IPS-NIHi11 (cell line): ENCODE data around the gene ARSG.
A peak's percentile ranks its signal among the peaks of the same experiment; 100 is the strongest.
"Not testable (repeated sequence)": the region's sequence is repeated elsewhere in the genome, so short reads cannot be mapped to it uniquely, and the experiment has no call there.

ENCODE experiments used
- DNase-seq: peaks from one replicate; pipeline ENCODE4 v3.0.0; 2012; ENCODE audit warnings: mixed read lengths, low spot score

ARSG gene

DNA sequence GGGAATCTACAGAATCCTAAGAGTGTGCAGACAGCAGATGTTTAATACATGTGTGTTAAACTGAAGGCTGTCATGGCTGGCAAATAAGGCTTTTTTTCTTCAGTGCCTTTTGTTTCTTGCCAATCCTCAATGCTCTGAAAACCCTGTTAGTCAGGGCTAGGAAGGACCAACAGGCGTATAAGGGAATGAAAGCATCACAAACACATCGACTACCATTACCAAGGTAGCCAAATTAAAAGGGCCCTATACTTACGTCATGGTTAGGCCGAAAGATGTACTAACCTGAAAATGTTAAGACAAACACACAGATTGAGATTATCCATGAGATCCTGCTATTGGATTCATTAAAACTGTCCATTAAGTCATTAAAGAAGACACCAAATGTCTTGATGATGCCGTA, 13.5 kb upstream of the ARSG start:
- no peak for DNase-seq

GRCh38 chr17:68281965-68282364, 9.3 kb upstream of the ARSG start:
- not testable (repeated sequence) for DNase-seq

GRCh38 chr17:68288375-68288774, 2.9 kb upstream of the ARSG start:
- no peak for DNase-seq

DNA sequence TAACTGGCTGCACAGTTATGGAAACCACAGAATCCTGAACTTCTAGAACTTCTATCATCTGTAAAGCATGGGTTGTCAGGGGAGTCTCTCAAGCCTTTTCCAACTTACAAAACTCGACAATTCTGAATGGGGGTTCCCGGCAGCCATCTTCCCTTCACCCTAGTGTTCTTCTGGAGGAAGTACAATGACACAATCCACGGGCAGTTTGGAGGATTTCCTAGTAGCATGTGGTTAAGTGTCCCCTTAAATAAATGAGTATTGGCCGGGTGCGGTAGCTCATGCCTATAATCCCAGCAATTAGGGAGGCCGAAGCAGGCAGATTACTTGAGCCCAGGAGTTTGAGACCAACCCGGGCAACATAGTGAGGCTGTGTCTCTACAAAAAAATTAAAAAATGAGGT, 2.5 kb upstream of the ARSG start:
- no peak for DNase-seq

DNA sequence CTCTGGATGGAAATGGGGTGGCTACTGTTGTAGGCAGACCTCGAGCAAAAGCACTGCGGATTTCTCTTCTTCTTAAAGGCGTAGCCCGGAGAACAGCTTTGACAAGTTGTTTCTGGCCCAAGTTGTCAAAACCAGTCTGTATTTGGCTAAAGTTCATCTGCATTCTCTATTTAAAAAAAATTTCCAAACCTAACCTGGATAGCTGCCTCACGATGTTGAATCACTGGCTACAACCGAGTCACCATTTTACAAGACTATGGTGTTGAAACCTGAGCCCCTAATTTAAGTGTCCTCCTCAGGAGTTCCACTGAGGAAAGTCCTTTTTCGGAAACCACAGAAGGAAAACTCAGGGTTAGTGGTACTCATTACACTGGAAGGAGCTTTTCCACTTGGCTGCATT, 1.8 kb upstream of the ARSG start:
- DNase-seq: no peak

- no peak for DNase-seq
Measured at GRCh38 chr17:68289936-68290267, 1.4 kb upstream of the ARSG start.

DNA sequence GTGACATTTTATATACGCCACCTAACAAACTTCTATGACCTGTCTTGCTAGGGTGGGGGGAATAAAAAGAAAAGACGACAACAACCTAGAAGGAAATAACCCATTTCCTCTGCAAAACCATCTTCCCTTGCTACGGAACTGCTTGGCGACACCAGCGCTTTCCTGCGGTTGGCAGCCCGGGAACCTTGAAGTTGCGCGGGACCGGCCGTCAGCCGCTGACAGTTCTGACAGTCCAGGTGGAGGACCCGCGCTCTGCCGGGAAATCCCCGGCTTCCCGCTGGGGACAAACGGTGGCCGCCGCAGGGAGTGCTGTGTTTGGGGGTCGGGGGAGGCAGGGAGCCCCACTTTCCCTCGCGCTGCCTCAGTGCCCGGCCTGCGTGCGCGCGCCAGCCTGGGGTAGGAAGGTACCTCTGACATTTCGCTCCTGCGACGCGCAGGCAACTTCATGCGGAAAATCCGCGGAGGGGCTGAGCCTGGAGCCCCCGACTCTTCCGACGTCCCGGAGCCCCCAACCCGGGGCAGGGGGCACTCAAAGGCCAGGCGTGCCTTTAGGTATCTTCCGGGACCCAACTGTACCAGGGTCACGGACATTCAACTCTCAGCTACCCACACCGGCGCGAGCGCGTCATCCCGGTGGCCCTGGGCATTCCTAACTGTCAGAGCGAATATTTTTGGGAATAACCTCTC, 884 bp upstream of the ARSG start:
- DNase-seq: peak; percentile 36

DNA sequence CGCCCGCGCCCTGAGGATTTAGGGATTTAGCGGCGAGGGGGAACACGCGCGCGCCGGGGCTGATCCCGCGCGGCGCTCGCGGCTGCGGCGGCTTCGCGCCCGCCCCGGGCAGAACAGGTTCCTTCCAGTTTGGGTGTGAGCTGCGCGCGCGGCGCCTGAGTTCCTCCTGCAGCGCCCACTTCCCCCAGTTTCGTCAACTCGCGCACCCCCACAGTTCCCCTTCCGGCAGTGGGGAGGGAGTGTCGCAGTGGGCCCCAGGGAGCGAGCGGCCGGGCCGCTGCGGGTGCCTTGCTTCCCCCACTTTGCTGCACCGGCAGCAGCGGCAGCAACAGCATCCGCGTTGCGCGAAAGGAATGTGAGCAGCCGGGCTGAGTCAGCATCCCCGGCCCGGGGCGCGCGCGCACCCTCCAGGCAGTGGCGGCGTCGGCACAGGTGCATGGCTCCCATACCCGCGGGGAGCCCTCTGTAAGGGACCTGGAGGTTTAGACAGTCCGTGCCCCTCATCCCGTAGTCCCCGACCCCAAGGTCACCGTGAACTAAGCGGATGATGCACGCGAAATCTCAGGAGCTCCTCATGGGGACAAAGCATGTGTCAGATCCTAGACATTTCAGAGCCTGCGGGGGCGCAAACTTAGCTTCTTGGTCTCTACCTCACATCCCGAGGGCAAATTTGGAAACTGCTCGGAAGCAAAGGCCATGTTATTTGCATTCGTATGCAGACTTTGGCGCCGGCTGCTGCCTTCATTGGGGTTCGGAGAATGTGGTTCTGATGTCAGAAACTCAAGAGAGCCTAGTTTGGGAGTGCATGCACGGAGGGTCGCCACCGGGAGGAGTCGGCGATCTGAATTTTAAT, 767 bp downstream of the ARSG start:
- DNase-seq: peak; percentile 81

- DNase-seq: no peak
Measured at GRCh38 chr17:68292689-68293040, 1.4 kb downstream of the ARSG start.

DNA sequence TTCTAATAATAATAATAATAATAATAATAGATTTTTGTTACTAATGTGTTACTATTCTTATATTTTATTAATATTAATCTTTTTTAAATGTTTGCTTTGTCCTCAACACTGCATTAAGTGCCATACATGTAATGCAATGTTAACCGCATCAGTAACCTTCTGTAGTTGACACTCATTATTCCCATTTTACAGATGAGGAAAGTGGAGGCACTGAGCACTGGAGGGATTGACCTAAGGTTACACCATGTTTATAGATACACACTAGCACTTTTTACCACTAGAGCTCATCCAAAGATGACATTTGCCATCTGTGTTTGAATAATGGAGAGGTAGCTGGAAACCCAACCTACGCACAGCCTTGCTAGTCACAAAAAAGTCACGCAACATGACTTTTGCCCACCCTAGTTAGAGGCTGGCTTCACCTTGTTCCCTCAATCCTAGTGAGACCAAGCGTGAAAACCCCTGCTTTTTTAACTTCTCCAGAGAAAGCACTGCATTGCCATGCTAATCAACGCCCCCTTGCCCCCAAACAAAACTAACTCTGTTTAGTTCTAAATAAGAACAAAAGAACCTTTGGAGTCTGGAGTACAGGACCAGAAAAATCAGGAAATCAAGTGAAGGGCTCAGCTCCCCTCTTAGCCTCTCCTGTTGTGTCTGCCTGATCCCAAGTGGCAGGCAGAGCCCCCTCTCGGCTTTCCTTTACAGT, 2.3 kb downstream of the ARSG start:
- DNase-seq: no peak

DNA sequence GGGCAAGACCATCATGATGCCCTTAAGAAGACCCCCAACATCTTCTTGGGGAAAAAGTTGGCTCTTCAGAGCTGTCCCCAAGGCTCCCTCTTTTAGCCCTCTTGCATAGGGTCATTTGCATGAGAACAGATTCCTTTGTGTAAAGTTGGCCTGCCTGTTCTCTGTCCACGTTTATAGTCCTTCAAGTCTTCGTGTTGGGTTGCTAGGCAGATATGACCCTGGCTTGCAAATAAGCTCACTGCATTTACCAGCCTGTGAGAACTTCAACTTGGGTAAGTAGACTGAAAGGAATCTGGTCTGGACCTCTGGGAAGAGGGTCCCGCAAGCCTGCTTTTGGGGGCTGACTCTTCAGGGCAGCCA, 2.9 kb downstream of the ARSG start:
- peak; percentile 14 for DNase-seq

- DNase-seq: no peak
Measured at GRCh38 chr17:68294617-68295016, 3.3 kb downstream of the ARSG start.

DNA sequence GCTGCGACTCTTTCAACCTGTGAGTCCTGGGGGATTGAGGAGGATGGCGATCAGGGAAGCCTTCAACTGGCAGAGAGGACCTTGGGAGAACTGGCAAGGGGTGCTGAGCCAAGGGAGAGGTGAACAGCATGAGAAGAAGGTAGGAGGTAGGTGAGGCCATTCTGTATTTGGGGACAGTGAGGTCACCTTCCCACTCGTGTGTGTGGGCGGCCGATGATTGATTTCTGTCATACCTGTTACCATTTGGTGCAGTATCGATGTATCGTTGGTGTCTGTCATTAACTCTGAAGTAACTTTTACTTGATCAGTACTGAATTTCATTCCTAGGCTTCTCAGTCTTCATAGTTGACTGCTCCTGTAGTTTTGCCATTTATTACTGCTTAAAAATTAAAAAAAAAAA, 3.8 kb downstream of the ARSG start:
- DNase-seq: no peak

DNA sequence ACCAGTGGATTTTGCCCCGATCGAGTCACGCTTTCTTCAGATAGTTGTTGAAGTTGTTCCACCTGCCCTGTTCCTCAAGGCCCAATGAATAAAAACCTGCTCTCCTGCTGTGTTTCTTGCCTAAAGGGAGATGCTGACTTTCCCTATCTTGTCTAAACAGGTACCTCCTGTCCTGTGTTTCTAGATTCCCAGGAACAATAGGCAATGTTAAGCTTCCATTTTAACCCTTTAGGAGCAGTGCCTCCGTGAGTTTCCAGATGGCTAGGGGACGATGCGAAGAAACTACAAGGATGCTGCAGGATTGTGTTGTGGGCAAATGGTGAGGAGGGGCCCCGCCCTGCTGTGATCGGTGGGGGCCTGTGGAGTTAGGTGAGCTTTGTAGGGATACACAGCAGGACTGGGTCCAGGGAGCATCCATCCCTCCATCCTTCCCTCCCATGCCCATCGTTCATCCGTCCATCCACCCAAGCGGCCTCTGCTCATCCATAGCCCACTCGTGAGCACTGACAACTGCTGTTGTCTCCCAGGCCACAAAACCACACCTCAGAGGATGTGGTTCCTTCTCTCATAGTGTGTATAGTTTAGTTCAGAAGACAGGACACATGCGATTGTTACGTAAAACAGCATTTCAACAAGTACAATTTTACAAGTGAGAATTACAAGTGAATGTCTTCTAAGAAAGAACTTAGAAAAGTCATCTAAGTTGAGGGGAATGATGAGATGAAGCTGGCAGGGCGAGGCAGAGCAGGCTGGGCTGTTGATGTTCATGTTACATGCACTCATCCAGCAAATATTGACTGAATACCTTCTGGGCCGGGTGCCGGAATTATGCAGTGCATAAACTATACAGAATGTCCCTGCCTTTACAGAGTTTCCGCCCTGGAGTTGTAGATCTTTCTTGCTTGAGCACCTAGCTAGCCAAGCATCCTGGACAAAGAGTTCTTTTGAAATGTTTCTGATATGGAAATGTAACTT, 5.2 kb downstream of the ARSG start:
- DNase-seq: no peak

DNA sequence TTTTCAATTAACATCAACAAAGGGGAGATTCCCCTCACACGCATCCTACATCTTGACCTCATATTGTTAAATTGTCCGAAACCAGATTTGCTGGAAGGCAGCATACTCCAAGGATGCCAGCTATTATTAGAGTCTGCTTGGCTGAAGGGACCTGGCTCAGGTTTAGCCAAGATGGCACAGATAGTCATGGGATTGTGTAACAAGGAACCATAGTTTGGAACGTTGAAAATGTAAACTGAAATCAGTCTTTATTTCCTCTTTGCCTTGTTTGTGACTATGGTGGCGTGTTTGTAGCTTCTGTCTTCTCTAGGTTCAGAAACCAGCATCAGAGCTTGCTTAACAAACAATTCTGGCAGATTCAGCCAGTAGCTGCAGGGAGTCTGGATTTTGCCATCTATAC, 5.9 kb downstream of the ARSG start:
- no peak for DNase-seq

- no peak for DNase-seq
Measured at GRCh38 chr17:68298601-68299000, 7.3 kb downstream of the ARSG start.

- DNase-seq: no peak
Measured at GRCh38 chr17:68299817-68300216, 8.5 kb downstream of the ARSG start.

DNA sequence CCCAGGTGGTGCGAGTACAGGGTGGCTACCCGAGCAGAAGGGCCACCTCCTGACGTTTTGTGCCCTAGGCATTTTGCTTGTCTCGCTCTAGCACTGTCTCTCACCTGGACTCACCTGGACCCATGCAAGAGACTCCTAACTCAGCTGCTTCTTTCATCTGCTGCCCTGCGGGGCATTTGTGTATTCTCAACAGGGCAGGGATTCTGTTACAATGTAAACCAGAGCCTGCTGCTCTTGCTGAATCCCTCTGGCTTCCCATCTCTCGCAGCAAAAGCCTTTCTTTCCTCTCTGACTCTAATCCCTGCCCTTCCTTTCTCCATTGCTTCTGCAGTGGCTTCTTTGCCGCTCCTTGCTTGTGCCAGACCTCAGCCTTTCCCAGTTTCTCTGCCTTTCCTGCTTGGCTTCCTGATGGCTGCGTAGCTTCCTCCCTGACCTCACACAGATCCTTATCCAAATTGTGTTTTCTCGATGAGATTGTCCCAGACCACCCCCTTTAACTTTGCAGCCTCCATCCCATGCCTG, 10.2 kb downstream of the ARSG start:
- no peak for DNase-seq

GRCh38 chr17:68302066-68302564, 10.8 kb downstream of the ARSG start:
- DNase-seq: no peak

DNA sequence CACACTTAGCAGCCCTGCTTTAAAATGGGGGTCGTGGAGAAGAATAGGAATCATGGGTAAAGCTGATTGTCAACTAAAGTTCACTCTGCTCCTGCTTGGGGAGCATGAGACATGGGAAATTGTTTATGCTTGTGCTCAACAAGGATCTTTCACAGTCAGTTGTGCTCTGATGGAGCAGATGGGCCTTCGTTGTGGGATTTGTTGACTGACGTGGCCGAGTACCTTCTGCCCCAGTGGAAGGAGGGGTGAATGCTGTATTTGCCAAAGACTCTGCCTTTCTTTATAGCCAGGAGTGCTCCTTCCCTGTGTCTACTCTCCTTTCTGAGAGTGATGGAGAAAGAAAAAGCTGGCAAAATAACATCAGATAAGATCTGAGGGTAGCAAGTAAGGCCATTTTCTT, 11.4 kb downstream of the ARSG start:
- DNase-seq: no peak

DNA sequence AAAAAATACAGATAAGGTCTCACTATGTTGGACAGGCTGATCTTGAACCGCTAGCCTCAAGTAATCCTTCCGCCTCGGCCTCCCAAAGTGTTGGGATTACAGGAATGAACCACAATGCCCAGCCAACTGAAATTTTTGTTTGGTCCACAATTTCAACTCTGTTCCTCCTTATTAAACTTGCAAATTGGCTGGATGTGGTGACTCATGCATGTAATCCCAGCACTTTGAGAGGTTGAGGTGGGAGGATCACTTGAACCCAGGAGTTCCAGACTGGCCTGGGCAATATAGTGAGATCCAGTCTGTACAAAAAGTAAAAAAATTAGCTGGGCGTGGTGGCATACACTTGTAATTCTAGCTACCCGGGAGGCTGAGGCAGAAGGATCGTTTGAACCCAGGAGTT, 13.4 kb downstream of the ARSG start:
- DNase-seq: no peak

DNA sequence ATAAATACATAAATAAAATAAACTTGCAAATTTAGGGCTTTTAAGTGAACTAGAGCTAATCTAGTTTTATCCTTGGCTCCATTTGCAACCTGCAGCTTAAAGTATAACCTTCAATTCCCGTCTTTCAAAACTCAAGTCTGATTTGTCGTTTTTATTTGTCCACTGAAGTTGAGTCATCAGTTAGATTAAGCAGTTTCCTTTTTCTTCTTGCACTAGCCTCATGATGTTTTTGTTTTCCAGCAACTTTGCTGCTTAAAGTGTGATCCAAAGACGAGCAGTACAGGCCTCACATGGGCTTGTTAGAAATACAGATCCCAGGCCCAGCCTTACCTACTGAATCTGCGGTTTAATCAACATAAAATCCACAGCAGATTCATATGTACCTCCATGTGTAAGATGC, 13.8 kb downstream of the ARSG start:
- no peak for DNase-seq
